ENCODE results near the gene SETDB1.

SETDB1 gene

GRCh38 chr1:150979092-150980056 lies 53.2 kb downstream of the SETDB1 start:
- Histone ChIP-seq H2BK5ac (ENCODE audit: low read length) (no peak overlapping the region), H3K79me1 (ENCODE audit: low read length) (no peaks in the 10 kb centered on the region), H2BK15ac (replicated peaks; ENCODE audit: low read depth) (peak overlapping the region; percentile 20), H3K4me2 (ENCODE audit: low read length) (no peak overlapping the region), H3K36me3 (ENCODE audit: control insufficient read depth, insufficient read depth, low read length) (no peaks in the 10 kb centered on the region), H3K4me1 (ENCODE audit: control insufficient read depth, low read depth, low read length) (peaks cover 20% of the 10 kb centered on the region), H2BK120ac (ENCODE audit: low read depth, low read length) (no peak overlapping the region), H3K56ac (ENCODE audit: low read length) (peak overlapping the region; percentile 83), H3K4me3 (ENCODE audit: low read length) (no peak overlapping the region), H3K27ac (ENCODE audit: low read depth, low read length) (no peak overlapping the region), H2AK5ac (ENCODE audit: low read length) (no peak overlapping the region), H3K9ac (ENCODE audit: low read length) (peak overlapping the region; percentile 61), H3K79me2 (ENCODE audit: control insufficient read depth, insufficient read depth, low read length) (no peaks in the 10 kb centered on the region), H3K27me3 (ENCODE audit: insufficient read depth, low read length, poor library complexity) (no peaks in the 10 kb centered on the region), H4K8ac (ENCODE audit: low read depth, low read length) (no peak overlapping the region), H3K23ac (ENCODE audit: low read length) (no peak overlapping the region), H4K5ac (ENCODE audit: low read length) (no peak overlapping the region), H3K18ac (ENCODE audit: low read length) (peak overlapping the region; percentile 1), H3K4ac (ENCODE audit: low read depth, low read length) (no peak overlapping the region)
- WGBS (ENCODE audit: extremely low coverage, insufficient coverage, low lambda C conversion rate) = no CpG with 5 or more reads among the region's 23 CpGs
- DNase-seq = peak; percentile 93

- peaks cover 16% of the 10 kb centered on the region for H3K4me1 ChIP-seq (ENCODE audit: control insufficient read depth, low read depth, low read length)
- no peak overlapping the region for H2BK120ac ChIP-seq (ENCODE audit: low read depth, low read length)
- H3K23ac ChIP-seq (ENCODE audit: low read length) = no peak overlapping the region
- H4K5ac ChIP-seq (ENCODE audit: low read length) = no peak overlapping the region
- WGBS (ENCODE audit: extremely low coverage, insufficient coverage, low lambda C conversion rate) = no CpG with 5 or more reads among the region's 6 CpGs
- H2BK15ac ChIP-seq (replicated peaks; ENCODE audit: low read depth) = no peak overlapping the region
- H3K27ac ChIP-seq (ENCODE audit: low read depth, low read length) = peak overlapping the region; percentile 34
- H4K8ac ChIP-seq (ENCODE audit: low read depth, low read length) = no peak overlapping the region
- no peak overlapping the region for H3K18ac ChIP-seq (ENCODE audit: low read length)
- H3K4me3 ChIP-seq (ENCODE audit: low read length) = no peak overlapping the region
- H2AK5ac ChIP-seq (ENCODE audit: low read length) = no peak overlapping the region
- H3K56ac ChIP-seq (ENCODE audit: low read length) = peak overlapping the region; percentile 82
- no peaks in the 10 kb centered on the region for H3K79me2 ChIP-seq (ENCODE audit: control insufficient read depth, insufficient read depth, low read length)
- no peak overlapping the region for H2BK5ac ChIP-seq (ENCODE audit: low read length)
- H3K4ac ChIP-seq (ENCODE audit: low read depth, low read length) = no peak overlapping the region
- peak overlapping the region; percentile 49 for H3K9ac ChIP-seq (ENCODE audit: low read length)
- H3K4me2 ChIP-seq (ENCODE audit: low read length) = no peak overlapping the region
- no peaks in the 10 kb centered on the region for H3K36me3 ChIP-seq (ENCODE audit: control insufficient read depth, insufficient read depth, low read length)
- DNase-seq = peak; percentile 96
- H3K27me3 ChIP-seq (ENCODE audit: insufficient read depth, low read length, poor library complexity) = no peaks in the 10 kb centered on the region
- H3K79me1 ChIP-seq (ENCODE audit: low read length) = no peaks in the 10 kb centered on the region
These were observed 55.1 kb downstream of the SETDB1 start for GRCh38 chr1:150981177-150981804.

- Histone ChIP-seq H4K8ac (ENCODE audit: low read depth, low read length) (no peak within 1 kb of the TSS), H2BK120ac (ENCODE audit: low read depth, low read length) (no peak within 1 kb of the TSS), H3K36me3 (ENCODE audit: control insufficient read depth, insufficient read depth, low read length) (no peaks in the 10 kb centered on the region), H3K79me1 (ENCODE audit: low read length) (no peaks in the 10 kb centered on the region), H3K23ac (ENCODE audit: low read length) (no peak within 1 kb of the TSS), H2AK5ac (ENCODE audit: low read length) (no peak within 1 kb of the TSS), H3K79me2 (ENCODE audit: control insufficient read depth, insufficient read depth, low read length) (no peaks in the 10 kb centered on the region), H3K27me3 (ENCODE audit: insufficient read depth, low read length, poor library complexity) (no peaks in the 10 kb centered on the region), H3K4me3 (ENCODE audit: low read length) (no peak within 1 kb of the TSS), H2BK15ac (replicated peaks; ENCODE audit: low read depth) (no peak within 1 kb of the TSS), H3K56ac (ENCODE audit: low read length) (peak within 1 kb of the TSS; percentile 61), H3K18ac (ENCODE audit: low read length) (no peak within 1 kb of the TSS), H3K27ac (ENCODE audit: low read depth, low read length) (peak within 1 kb of the TSS; percentile 31), H2BK5ac (ENCODE audit: low read length) (no peak within 1 kb of the TSS), H3K4me2 (ENCODE audit: low read length) (no peak within 1 kb of the TSS), H3K9ac (ENCODE audit: low read length) (no peak within 1 kb of the TSS), H4K5ac (ENCODE audit: low read length) (no peak within 1 kb of the TSS), H3K4ac (ENCODE audit: low read depth, low read length) (no peak within 1 kb of the TSS), H3K4me1 (ENCODE audit: control insufficient read depth, low read depth, low read length) (peaks cover 13% of the 10 kb centered on the region)
- no peak for DNase-seq
- WGBS (ENCODE audit: extremely low coverage, insufficient coverage, low lambda C conversion rate) = no CpG with 5 or more reads among the region's 12 CpGs
These were observed 55.9 kb downstream of the SETDB1 start, which contains the start of gene ANXA9 for GRCh38 chr1:150981805-150982712. Gene ANXA9 (plus strand): TSS chr1:150982292. CDS start chr1:150983106, 814 bp downstream.

- H3K36me3 ChIP-seq (ENCODE audit: control insufficient read depth, insufficient read depth, low read length) = no peaks in the 10 kb centered on the region
- no peak overlapping the region for H3K56ac ChIP-seq (ENCODE audit: low read length)
- no peak overlapping the region for H2BK5ac ChIP-seq (ENCODE audit: low read length)
- H3K27me3 ChIP-seq (ENCODE audit: insufficient read depth, low read length, poor library complexity) = no peaks in the 10 kb centered on the region
- no peak overlapping the region for H4K8ac ChIP-seq (ENCODE audit: low read depth, low read length)
- no peak overlapping the region for H2AK5ac ChIP-seq (ENCODE audit: low read length)
- no peak overlapping the region for H3K9ac ChIP-seq (ENCODE audit: low read length)
- no peaks in the 10 kb centered on the region for H3K79me2 ChIP-seq (ENCODE audit: control insufficient read depth, insufficient read depth, low read length)
- no peak overlapping the region for H3K27ac ChIP-seq (ENCODE audit: low read depth, low read length)
- H2BK15ac ChIP-seq (replicated peaks; ENCODE audit: low read depth) = no peak overlapping the region
- no peak overlapping the region for H3K4me2 ChIP-seq (ENCODE audit: low read length)
- H3K4ac ChIP-seq (ENCODE audit: low read depth, low read length) = no peak overlapping the region
- peak; percentile 69 for DNase-seq
- H3K4me1 ChIP-seq (ENCODE audit: control insufficient read depth, low read depth, low read length) = peaks cover 9% of the 10 kb centered on the region
- no peak overlapping the region for H2BK120ac ChIP-seq (ENCODE audit: low read depth, low read length)
- H3K4me3 ChIP-seq (ENCODE audit: low read length) = no peak overlapping the region
- WGBS (ENCODE audit: extremely low coverage, insufficient coverage, low lambda C conversion rate) = no CpG with 5 or more reads among the region's 2 CpGs
- no peak overlapping the region for H3K23ac ChIP-seq (ENCODE audit: low read length)
- H3K18ac ChIP-seq (ENCODE audit: low read length) = no peak overlapping the region
- H3K79me1 ChIP-seq (ENCODE audit: low read length) = no peaks in the 10 kb centered on the region
- no peak overlapping the region for H4K5ac ChIP-seq (ENCODE audit: low read length)
These were observed 59.1 kb downstream of the SETDB1 start for GRCh38 chr1:150985179-150985825.

- Histone ChIP-seq H3K56ac (ENCODE audit: low read length) (no peak overlapping the region), H3K4ac (ENCODE audit: low read depth, low read length) (no peak overlapping the region), H2AK5ac (ENCODE audit: low read length) (no peak overlapping the region), H2BK15ac (replicated peaks; ENCODE audit: low read depth) (no peak overlapping the region), H3K18ac (ENCODE audit: low read length) (no peak overlapping the region), H3K79me2 (ENCODE audit: control insufficient read depth, insufficient read depth, low read length) (no peaks in the 10 kb centered on the region), H3K27ac (ENCODE audit: low read depth, low read length) (no peak overlapping the region), H2BK5ac (ENCODE audit: low read length) (no peak overlapping the region), H3K4me2 (ENCODE audit: low read length) (no peak overlapping the region), H2BK120ac (ENCODE audit: low read depth, low read length) (no peak overlapping the region), H3K36me3 (ENCODE audit: control insufficient read depth, insufficient read depth, low read length) (no peaks in the 10 kb centered on the region), H3K79me1 (ENCODE audit: low read length) (no peaks in the 10 kb centered on the region), H3K27me3 (ENCODE audit: insufficient read depth, low read length, poor library complexity) (no peaks in the 10 kb centered on the region), H4K5ac (ENCODE audit: low read length) (no peak overlapping the region), H3K9ac (ENCODE audit: low read length) (no peak overlapping the region), H3K23ac (ENCODE audit: low read length) (no peak overlapping the region), H3K4me3 (ENCODE audit: low read length) (no peak overlapping the region), H3K4me1 (ENCODE audit: control insufficient read depth, low read depth, low read length) (no peaks in the 10 kb centered on the region), H4K8ac (ENCODE audit: low read depth, low read length) (no peak overlapping the region)
- no CpG with 5 or more reads among the region's 7 CpGs for WGBS (ENCODE audit: extremely low coverage, insufficient coverage, low lambda C conversion rate)
- DNase-seq = no peak
These were observed 61.8 kb downstream of the SETDB1 start for GRCh38 chr1:150987924-150988323.

Data from mesendoderm (in vitro differentiated cells).